SK-N-MC (cell line): ENCODE results near the gene SLC2A6.

Experiments used
- DNase-seq: peaks from one replicate; pipeline ENCODE4 v3.0.0-alpha.2; 2011; ENCODE audit warnings: low read depth, low spot score
- H3K27ac ChIP-seq: fragments of 200-600 bp; sonication (generic); 2 replicates; pipeline ENCODE4 v1.5.1; 2016; ENCODE audit warnings: mixed run types
- H3K36me3 ChIP-seq: fragments of 200-600 bp; sonication (generic); 2 replicates; pipeline ENCODE4 v1.6.1; 2017; ENCODE audit warnings: antibody characterized with exemption, low read length, mixed read lengths; ENCODE audit not compliant: insufficient read depth
- H3K4me3 ChIP-seq: fragments of 200-600 bp; sonication (generic); 2 replicates; pipeline ENCODE4 v1.5.1; 2016
- H3K9ac ChIP-seq: fragments of 200-600 bp; sonication (generic); 2 replicates; pipeline ENCODE4 v1.8.0; 2017; ENCODE audit warnings: mixed run types, mixed read lengths; ENCODE audit not compliant: insufficient read length
- H3K9me3 ChIP-seq: fragments of 200-600 bp; sonication (generic); 2 replicates; pipeline ENCODE4 v1.6.1; 2017; ENCODE audit warnings: low read depth, mild to moderate bottlenecking, antibody characterized with exemption, low read length, moderate library complexity, mixed read lengths
- EZH2 ChIP-seq: fragments of 200-600 bp; sonication (generic); IDR thresholded peaks from one replicate; pipeline ENCODE4 v1.6.1; 2017; ENCODE audit warnings: antibody characterized with exemption
- FOXP2 ChIP-seq: optimal IDR thresholded peaks from 2 replicates; pipeline ENCODE3; 2011; ENCODE audit warnings: mild to moderate bottlenecking, moderate library complexity; ENCODE audit not compliant: insufficient read depth; ENCODE audit errors: extremely low read length, control extremely low read depth
- POLR2AphosphoS5 ChIP-seq: IDR thresholded peaks from 2 replicates; pipeline ENCODE4 v1.6.1; 2012; ENCODE audit warnings: mild to moderate bottlenecking, low read depth, low read length, borderline replicate concordance

The SLC2A6 gene, protein sequence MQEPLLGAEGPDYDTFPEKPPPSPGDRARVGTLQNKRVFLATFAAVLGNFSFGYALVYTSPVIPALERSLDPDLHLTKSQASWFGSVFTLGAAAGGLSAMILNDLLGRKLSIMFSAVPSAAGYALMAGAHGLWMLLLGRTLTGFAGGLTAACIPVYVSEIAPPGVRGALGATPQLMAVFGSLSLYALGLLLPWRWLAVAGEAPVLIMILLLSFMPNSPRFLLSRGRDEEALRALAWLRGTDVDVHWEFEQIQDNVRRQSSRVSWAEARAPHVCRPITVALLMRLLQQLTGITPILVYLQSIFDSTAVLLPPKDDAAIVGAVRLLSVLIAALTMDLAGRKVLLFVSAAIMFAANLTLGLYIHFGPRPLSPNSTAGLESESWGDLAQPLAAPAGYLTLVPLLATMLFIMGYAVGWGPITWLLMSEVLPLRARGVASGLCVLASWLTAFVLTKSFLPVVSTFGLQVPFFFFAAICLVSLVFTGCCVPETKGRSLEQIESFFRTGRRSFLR

GRCh38 chr9:133478851-133479711 is at the start of gene SLC2A6:
SLC2A6 (minus strand) TSS chr9:133479099; CDS start chr9:133479059, 40 bp downstream.
- peak within 1 kb of the TSS; percentile 71 for H3K4me3 ChIP-seq
- no peaks in the 10 kb centered on the region for H3K36me3 ChIP-seq
- H3K27ac ChIP-seq = no peak within 1 kb of the TSS
- no peak for TF ChIP-seq EZH2
- no peak for TF ChIP-seq FOXP2
- TF ChIP-seq POLR2AphosphoS5 = no peak; the same call in 1 of the 2 replicates
- no peak for DNase-seq
- no peaks in the 10 kb centered on the region for H3K9me3 ChIP-seq
- no peak within 1 kb of the TSS for H3K9ac ChIP-seq

DNA sequence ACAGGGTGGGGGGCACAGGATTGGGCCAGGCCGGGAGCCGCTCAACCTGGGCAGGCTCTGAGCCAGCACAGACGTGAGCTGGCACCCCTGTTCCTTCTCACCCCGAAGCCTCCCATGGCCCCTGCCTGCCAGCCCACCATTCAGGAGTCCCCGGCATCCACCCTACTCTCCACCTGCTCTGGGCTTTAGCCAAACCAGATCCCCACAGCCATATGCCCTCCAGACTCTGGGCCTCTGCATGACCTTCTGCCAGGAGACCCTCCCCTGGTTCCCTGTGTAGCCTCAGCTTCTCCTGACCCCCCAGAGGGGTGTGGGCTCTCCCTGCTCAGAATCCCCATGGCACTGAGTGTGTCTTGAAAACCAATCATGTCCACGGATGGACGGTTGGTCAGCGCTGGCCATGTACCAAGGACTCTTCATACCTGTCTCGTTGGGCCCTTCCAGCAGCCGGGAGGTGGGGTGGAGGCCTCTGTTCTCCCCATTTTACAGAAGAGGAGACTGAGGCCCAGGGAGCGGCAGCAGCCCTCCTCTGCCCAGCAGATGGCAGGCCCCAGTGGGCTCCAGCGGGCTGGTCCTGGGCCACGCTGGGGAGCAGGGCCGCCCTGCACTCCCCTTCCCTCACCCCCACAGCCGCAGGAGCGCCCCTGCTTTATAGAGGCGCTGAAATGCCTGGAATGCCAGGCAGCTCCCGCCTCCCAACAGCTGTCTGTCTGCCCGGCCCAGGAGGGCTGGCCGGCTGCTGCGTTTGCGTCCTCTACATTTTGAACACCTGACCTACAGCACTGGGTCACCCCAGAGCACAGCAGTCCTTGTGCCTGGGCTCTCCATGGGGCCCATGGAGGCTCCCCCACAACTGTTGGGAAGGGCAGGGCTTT is 49.3 kb upstream of the SLC2A6 start:
- H3K36me3 ChIP-seq = no peaks in the 10 kb centered on the region
- no peak for TF ChIP-seq EZH2
- no peak for TF ChIP-seq FOXP2
- no peak for TF ChIP-seq POLR2AphosphoS5
- H3K4me3 ChIP-seq = no peak overlapping the region
- no peaks in the 10 kb centered on the region for H3K9me3 ChIP-seq
- DNase-seq = no peak
- H3K9ac ChIP-seq = peak overlapping the region; percentile 56
- H3K27ac ChIP-seq = peak overlapping the region; percentile 92; the same call in 1 of the 2 replicates

DNA sequence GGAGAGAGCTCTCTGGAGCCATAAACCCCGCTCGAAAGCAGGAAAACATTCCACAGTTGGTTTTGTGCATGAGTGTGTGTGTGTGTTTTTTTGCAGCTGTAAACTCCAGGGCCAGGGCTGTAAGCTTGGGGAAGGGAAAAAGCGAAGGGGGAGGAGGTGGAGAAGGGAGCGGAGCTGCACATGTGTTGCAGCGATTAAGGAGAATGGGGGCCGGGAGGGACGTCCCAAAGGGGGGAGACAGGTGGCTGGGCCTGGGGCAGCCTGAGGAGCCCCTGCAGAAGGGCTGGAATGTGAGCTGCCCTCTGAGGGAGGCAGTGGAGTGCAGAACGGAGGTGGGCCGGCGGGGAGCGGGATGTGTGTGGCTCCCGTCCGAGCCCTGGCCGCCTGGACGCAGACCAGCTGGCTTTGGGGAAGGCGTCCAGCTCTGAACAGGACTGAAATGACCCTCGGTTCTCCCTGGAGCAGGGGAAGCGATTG is 48.6 kb upstream of the SLC2A6 start:
- peak overlapping the region; percentile 92 for H3K27ac ChIP-seq
- peak overlapping the region; percentile 73 for H3K4me3 ChIP-seq
- no peaks in the 10 kb centered on the region for H3K36me3 ChIP-seq
- no peak for DNase-seq
- H3K9ac ChIP-seq = peak overlapping the region; percentile 56
- no peaks in the 10 kb centered on the region for H3K9me3 ChIP-seq
- TF ChIP-seq EZH2 (no peak), POLR2AphosphoS5 (no peak), FOXP2 (no peak)

- peak overlapping the region; percentile 56 for H3K9ac ChIP-seq
- H3K27ac ChIP-seq = peak overlapping the region; percentile 92
- no peak for DNase-seq
- H3K36me3 ChIP-seq = no peaks in the 10 kb centered on the region
- no peaks in the 10 kb centered on the region for H3K9me3 ChIP-seq
- TF ChIP-seq FOXP2 (no peak), POLR2AphosphoS5 (peak; percentile 26; the same call in 1 of the 2 replicates)
- H3K4me3 ChIP-seq = peak overlapping the region; percentile 73
Observed at GRCh38 chr9:133526721-133527321, 47.9 kb upstream of the SLC2A6 start.

DNA sequence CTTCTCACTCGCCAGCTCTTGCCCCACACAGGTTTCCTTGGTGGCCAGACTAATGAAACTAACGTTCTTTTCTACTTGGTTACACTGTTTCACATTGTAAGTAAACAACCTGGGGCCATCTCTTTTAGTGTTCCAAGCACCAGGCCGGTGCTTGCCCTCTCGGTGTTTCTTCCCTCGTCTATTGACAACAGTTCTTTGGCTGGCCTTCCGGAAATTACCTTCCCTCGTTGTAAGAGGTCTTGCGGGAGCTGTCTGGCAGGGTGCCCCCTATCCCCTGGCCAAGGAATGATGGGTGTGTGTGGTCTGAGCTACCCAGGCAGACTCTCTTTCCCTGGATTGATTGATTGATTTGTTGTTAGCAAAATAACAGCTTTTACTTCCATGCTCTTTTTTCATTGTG is 46.8 kb upstream of the SLC2A6 start:
- Histone ChIP-seq H3K27ac (peak overlapping the region; percentile 92; the same call in 1 of the 2 replicates), H3K9me3 (no peaks in the 10 kb centered on the region)
- no peak for TF ChIP-seq POLR2AphosphoS5

GRCh38 chr9:133524679-133525228 is 45.9 kb upstream of the SLC2A6 start, which contains the start of gene MYMK:
MYMK (minus strand) TSS chr9:133524959; CDS start chr9:133524844, 115 bp downstream.
- Histone ChIP-seq H3K9me3 (no peaks in the 10 kb centered on the region), H3K4me3 (no peak within 1 kb of the TSS), H3K27ac (no peak within 1 kb of the TSS; the same call in 1 of the 2 replicates), H3K36me3 (no peaks in the 10 kb centered on the region), H3K9ac (no peak within 1 kb of the TSS)
- no peak for TF ChIP-seq FOXP2
- TF ChIP-seq POLR2AphosphoS5 = no peak
- TF ChIP-seq EZH2 = no peak
- no peak for DNase-seq

More for the DNA sequence above, 46.8 kb upstream of the SLC2A6 start:
- H3K4me3 ChIP-seq = peak overlapping the region; percentile 73; the same call in 1 of the 2 replicates
- no peaks in the 10 kb centered on the region for H3K36me3 ChIP-seq
- DNase-seq = no peak
- no peak overlapping the region for H3K9ac ChIP-seq

GRCh38 chr9:133524146-133524545 is 45.2 kb upstream of the SLC2A6 start:
- Histone ChIP-seq H3K4me3 (no peak overlapping the region), H3K9ac (no peak overlapping the region), H3K27ac (no peak overlapping the region), H3K36me3 (no peaks in the 10 kb centered on the region), H3K9me3 (no peaks in the 10 kb centered on the region)
- no peak for TF ChIP-seq POLR2AphosphoS5
- TF ChIP-seq EZH2 = no peak
- TF ChIP-seq FOXP2 = no peak
- DNase-seq = no peak
